Fibroblast of skin of scalp (primary cell): ENCODE results near the gene SLBP. TPM values are rescaled to one million over a fixed set of nuclear protein-coding genes. Genes with fewer than 3 reads are reported as not detected.
A peak's percentile ranks its signal among the peaks of the same experiment; 100 is the strongest.

Experiments used
- DNase-seq: peaks from one replicate; pipeline ENCODE4 v3.0.0-alpha.2; 2013
- polyA plus RNA-seq, 2 experiments: library from polyadenylated mRNA; unstranded; fragments of 120-200 nt; gene quantifications; one replicate each; pipeline ENCODE4 v1.2.1, GENCODE V29; 2013; ENCODE audit not compliant: insufficient read length in 2 of 2

The SLBP gene
- polyA plus RNA-seq (2013, experiment 1 of 2; ENCODE audit: insufficient read length), result 53.1 TPM
- polyA plus RNA-seq (2013, experiment 2 of 2; ENCODE audit: insufficient read length), result 52.5 TPM

- peak; percentile 91 for DNase-seq
Measured at GRCh38 chr4:1712216-1713002, at the start of gene SLBP. TSS of gene SLBP (minus strand) at chr4:1712319. CDS start at chr4:1712188, 131 bp downstream.

- DNase-seq, result no peak
Measured at GRCh38 chr4:1761130-1761689, 49.1 kb upstream of the SLBP start.

- DNase-seq, result no peak
Measured at GRCh38 chr4:1760521-1761071, 48.5 kb upstream of the SLBP start.

- DNase-seq, result no peak
Measured at GRCh38 chr4:1759818-1760223, 47.7 kb upstream of the SLBP start.

- DNase-seq, result no peak
Measured at GRCh38 chr4:1759170-1759817, 47.2 kb upstream of the SLBP start.

- no peak for DNase-seq
Measured at GRCh38 chr4:1758306-1759121, 46.4 kb upstream of the SLBP start.

GRCh38 chr4:1757836-1758235 is 45.7 kb upstream of the SLBP start:
- no peak for DNase-seq

GRCh38 chr4:1756893-1757779 is 45.0 kb upstream of the SLBP start:
- DNase-seq, result no peak

GRCh38 chr4:1756079-1756478 is 44.0 kb upstream of the SLBP start:
- no peak for DNase-seq

GRCh38 chr4:1755297-1755696 is 43.2 kb upstream of the SLBP start:
- DNase-seq, result no peak

- no peak for DNase-seq
Measured at GRCh38 chr4:1754336-1754735, 42.2 kb upstream of the SLBP start.

- DNase-seq, result no peak
Measured at GRCh38 chr4:1753697-1754311, 41.7 kb upstream of the SLBP start.

- DNase-seq, result no peak
Measured at GRCh38 chr4:1753294-1753696, 41.2 kb upstream of the SLBP start.

GRCh38 chr4:1752284-1753041 is 40.3 kb upstream of the SLBP start:
- DNase-seq, result no peak

GRCh38 chr4:1751919-1752283 is 39.8 kb upstream of the SLBP start:
- no peak for DNase-seq

- no peak for DNase-seq
Measured at GRCh38 chr4:1751155-1751918, 39.2 kb upstream of the SLBP start.

GRCh38 chr4:1750381-1751154 is 38.4 kb upstream of the SLBP start:
- no peak for DNase-seq

GRCh38 chr4:1749826-1750225 is 37.7 kb upstream of the SLBP start:
- DNase-seq, result no peak

GRCh38 chr4:1749370-1749769 is 37.3 kb upstream of the SLBP start:
- no peak for DNase-seq
